B cell (primary cell): ENCODE data around the gene LENG9. TPM values are rescaled to one million over a fixed set of nuclear protein-coding genes. Genes with fewer than 3 reads are reported as not detected.

Source experiments
- ATAC-seq: fragments of 200-7000 bp; cut with Tn5 transposase; one replicate; pipeline ENCODE4 v1.10.0; 2021; ENCODE audit warnings: low read depth, mild to moderate bottlenecking, moderate number of reproducible peaks, moderate library complexity
- CTCF ChIA-PET: fragments of 350-600 bp; sonication (Branson Sonifier 250); formaldehyde crosslinking; loops from one replicate; lab custom pipeline; 2021; ENCODE audit warnings: antibody characterized with exemption, inconsistent platforms; lab: Charles Lee
- POLR2A ChIA-PET: fragments of 350-600 bp; sonication (Branson Sonifier 250); formaldehyde crosslinking; loops from one replicate; lab custom pipeline; 2021; ENCODE audit warnings: antibody characterized with exemption; lab: Charles Lee
- DNase-seq: peaks from one replicate; pipeline ENCODE4 v3.0.0; 2013
- H2AFZ ChIP-seq: 2 replicates; pipeline ENCODE4 v1.6.1; 2012; ENCODE audit warnings: mild to moderate bottlenecking, low read depth, low read length; ENCODE audit not compliant: insufficient read depth, poor library complexity, severe bottlenecking
- H3K27ac ChIP-seq, 2 donors: 1 replicate in 1 of 2; 2 replicates in 1 of 2; pipeline ENCODE4 v1.5.1; 2012 to 2013; ENCODE audit warnings: low read length in 2 of 2, mild to moderate bottlenecking in 2 of 2, moderate library complexity in 1 of 2
- H3K27me3 ChIP-seq, 4 experiments: fragments of 200-600 bp in 1 of 4; sonication (generic) in 1 of 4; replicated peaks in 1 of 4; 1 replicate in 2 of 4; 2 replicates in 2 of 4; pipeline versions ENCODE4 v1.6.1 to v1.7.0; 2013 to 2016; ENCODE audit warnings: low read length in 3 of 4, mild to moderate bottlenecking in 2 of 4, mixed read lengths in 1 of 4, moderate library complexity in 1 of 4; ENCODE audit not compliant: insufficient read depth in 4 of 4, control insufficient read depth in 3 of 4; ENCODE audit errors: control extremely low read depth in 1 of 4
- H3K36me3 ChIP-seq, 2 experiments: replicated peaks in 1 of 2; 1 replicate in 1 of 2; 2 replicates in 1 of 2; pipeline versions ENCODE4 v1.6.1 to v1.7.1; 2013; ENCODE audit warnings: low read length in 1 of 2; ENCODE audit not compliant: insufficient read depth in 2 of 2, control insufficient read depth in 1 of 2; ENCODE audit errors: control extremely low read depth in 1 of 2, extremely low read depth in 1 of 2
- H3K4me1 ChIP-seq, 2 donors: fragments of 200-600 bp in 1 of 2; sonication (generic) in 1 of 2; 1 replicate in 1 of 2; 2 replicates in 1 of 2; pipeline versions ENCODE4 v1.5.1 to v1.6.1; 2013 to 2017; ENCODE audit warnings: low read length in 2 of 2; ENCODE audit not compliant: control insufficient read depth in 2 of 2, insufficient read depth in 2 of 2
- H3K4me2 ChIP-seq: replicated peaks from 2 replicates; pipeline ENCODE3; 2012; ENCODE audit warnings: mild to moderate bottlenecking, low read depth, low read length; ENCODE audit not compliant: poor library complexity, severe bottlenecking
- H3K4me3 ChIP-seq, 5 experiments: fragments of 200-600 bp in 1 of 5; sonication (generic) in 1 of 5; 1 replicate in 3 of 5; 2 replicates in 2 of 5; pipeline versions ENCODE4 v1.5.1 to v1.7.0; 2011 to 2016; ENCODE audit warnings: low read length in 4 of 5, mild to moderate bottlenecking in 4 of 5, low read depth in 2 of 5, control low read depth in 1 of 5, moderate library complexity in 1 of 5; ENCODE audit not compliant: insufficient read depth in 1 of 5; ENCODE audit errors: control extremely low read depth in 1 of 5, extremely low read depth in 1 of 5
- H3K79me2 ChIP-seq: fragments of 200-600 bp; sonication (generic); one replicate; pipeline ENCODE4 v1.6.0; 2016; ENCODE audit warnings: low read length; ENCODE audit not compliant: control insufficient read depth, insufficient read depth
- H3K9ac ChIP-seq: fragments of 200-600 bp; sonication (generic); 2 replicates; pipeline ENCODE4 v1.6.1; 2017; ENCODE audit warnings: mild to moderate bottlenecking, low read length, moderate library complexity
- H3K9me3 ChIP-seq, 3 donors: one replicate each; pipeline versions ENCODE4 v1.6.1 to v1.7.1; 2013; ENCODE audit warnings: low read length in 2 of 3; ENCODE audit not compliant: control insufficient read depth in 2 of 3, insufficient read depth in 1 of 3; ENCODE audit errors: control extremely low read depth in 1 of 3
- H4K20me1 ChIP-seq: 2 replicates; pipeline ENCODE4 v1.6.0; 2012; ENCODE audit warnings: mild to moderate bottlenecking, low read length; ENCODE audit not compliant: insufficient read depth, control insufficient read depth, poor library complexity, severe bottlenecking
- H3K27ac Mint-ChIP-seq: one replicate; pipeline ENCODE4 v1.8.0; 2021; ENCODE audit warnings: mixed read lengths
- H3K27me3 Mint-ChIP-seq: one replicate; pipeline ENCODE4 v1.8.0; 2021; ENCODE audit warnings: mixed read lengths
- H3K4me1 Mint-ChIP-seq: one replicate; pipeline ENCODE4 v1.8.0; 2021; ENCODE audit warnings: mixed read lengths
- H3K4me3 Mint-ChIP-seq: one replicate; pipeline ENCODE4 v1.8.0; 2021; ENCODE audit warnings: mixed read lengths
- H3K9me3 Mint-ChIP-seq: one replicate; pipeline ENCODE4 v1.8.0; 2022; ENCODE audit warnings: mixed read lengths; ENCODE audit not compliant: insufficient read depth
- CTCF ChIP-seq: fragments of 200-600 bp; IDR thresholded peaks from one replicate; pipeline ENCODE4 v1.8.0; 2022; ENCODE audit warnings: antibody characterized with exemption, mild to moderate bottlenecking
- EZH2 ChIP-seq: IDR thresholded peaks from 2 replicates; pipeline ENCODE4 v1.6.1; 2012; ENCODE audit warnings: borderline replicate concordance, low read depth, mild to moderate bottlenecking, moderate library complexity, low read length; ENCODE audit not compliant: insufficient read depth, poor library complexity, severe bottlenecking
- WGBS: methylation state at CpG from one replicate; pipeline ENCODE4 v1.1.5; 2013; ENCODE audit warnings: missing lambda C conversion rate; ENCODE audit not compliant: insufficient coverage; 5-methylcytosine and 5-hydroxymethylcytosine counted together
- intact Hi-C: fragments of 100-400 bp; cut with micrococcal nuclease; formaldehyde crosslinking; loops from one replicate; pipeline ENCODE4 v1.10.0; 2022
- polyA plus RNA-seq: library from polyadenylated mRNA; depleted of rRNA; stranded (reverse); fragments of >200 nt; gene quantifications from 2 replicates; pipeline ENCODE4 v1.2.3, GENCODE V29; 2012
- total RNA-seq, 2 donors: library from RNA; stranded (reverse); fragments of 120-200 nt in 1 of 2; gene quantifications; 1 replicate in 1 of 2; 2 replicates in 1 of 2; pipeline versions ENCODE4 v1.2.3 to v1.2.4, GENCODE V29; 2013 to 2022

The LENG9 gene
- total and polyA plus RNA-seq, 2 donors (not counting 1 experiment from before 2014, with no cell fraction given): 4.6 to 6.6 TPM

DNA sequence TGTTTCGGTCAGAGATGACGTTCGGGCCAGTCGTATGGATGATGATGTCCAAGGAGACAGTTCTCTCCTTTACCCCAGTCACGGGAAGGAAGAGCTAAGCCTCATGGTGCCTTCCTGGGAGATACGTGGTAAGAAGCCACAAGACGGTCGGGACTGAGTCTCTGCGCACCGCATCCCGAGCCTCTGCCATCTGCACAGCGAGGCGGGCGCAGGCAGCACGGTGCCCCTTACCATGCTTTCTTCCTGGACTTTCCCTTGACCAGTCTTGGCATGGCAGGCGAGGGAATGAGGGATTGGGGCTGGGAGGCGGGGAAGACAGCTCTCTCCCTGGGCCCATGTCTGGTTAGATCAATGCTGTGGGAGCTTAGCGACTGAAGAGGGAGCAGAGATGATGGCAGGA lies 29.0 kb upstream of the LENG9 start:
- Mint-ChIP-seq H3K9me3 (no peaks in the 10 kb centered on the region), H3K27me3 (peaks cover 38% of the 10 kb centered on the region), H3K4me1 (peaks cover 6% of the 10 kb centered on the region), H3K27ac (peak overlapping the region; percentile 50), H3K4me3 (no peak overlapping the region)
- Histone ChIP-seq H2AFZ (no peak overlapping the region), H3K9ac (no peak overlapping the region), H3K4me3 (no peak overlapping the region), H3K79me2 (no peaks in the 10 kb centered on the region), H3K27me3 (peaks cover 0 to 16% (median 4%) of the 10 kb centered on the region in 4 experiments), H3K4me2 (no peak overlapping the region), H4K20me1 (no peaks in the 10 kb centered on the region), H3K27ac (no peak overlapping the region), H3K4me1 (peaks cover 0 to 8% of the 10 kb centered on the region in 2 donors), H3K36me3 (no peaks in the 10 kb centered on the region), H3K9me3 (no peaks in the 10 kb centered on the region)
- WGBS: 94% methylated on average over 18 of the region's 18 CpGs
- intact Hi-C loops: no loop called here
- TF ChIP-seq CTCF (no peak), EZH2 (no peak)
- DNase-seq: no peak
- ATAC-seq: no peak
- ChIA-PET POLR2A (no interaction called here), CTCF (no interaction called here)

DNA sequence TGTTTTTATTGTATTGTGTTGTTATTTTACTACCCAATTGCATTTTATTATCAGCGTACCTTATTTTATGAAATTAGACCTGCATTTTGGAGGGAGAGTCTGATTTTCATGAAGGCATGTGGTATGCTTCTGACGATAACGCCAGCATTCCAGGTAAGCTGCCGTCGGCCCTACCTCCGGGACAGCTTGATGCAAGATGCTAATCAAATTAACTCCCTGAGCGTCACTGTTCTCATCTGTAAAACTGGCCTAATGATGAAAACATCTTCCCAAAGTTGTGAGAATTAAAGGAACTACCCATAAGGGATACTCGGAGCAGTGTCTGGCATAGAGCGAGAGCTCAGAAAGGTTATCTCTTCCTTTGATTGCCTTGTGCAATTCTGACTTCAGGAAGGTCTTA lies 26.2 kb upstream of the LENG9 start:
- Histone ChIP-seq H3K36me3 (no peaks in the 10 kb centered on the region), H3K9ac (no peak overlapping the region), H3K9me3 (no peaks in the 10 kb centered on the region), H3K4me2 (no peak overlapping the region), H2AFZ (no peak overlapping the region), H3K4me3 (no peak overlapping the region), H3K4me1 (peaks cover 0 to 8% of the 10 kb centered on the region in 2 donors), H3K27me3 (peaks cover 0 to 16% (median 4%) of the 10 kb centered on the region in 4 experiments), H4K20me1 (no peaks in the 10 kb centered on the region), H3K27ac (no peak overlapping the region), H3K79me2 (no peaks in the 10 kb centered on the region)
- Mint-ChIP-seq H3K27ac (no peak overlapping the region), H3K4me1 (peaks cover 5% of the 10 kb centered on the region), H3K4me3 (no peak overlapping the region), H3K9me3 (no peaks in the 10 kb centered on the region), H3K27me3 (peaks cover 40% of the 10 kb centered on the region)
- TF ChIP-seq CTCF (no peak), EZH2 (no peak)
- no peak for DNase-seq
- POLR2A ChIA-PET: no interaction called here
- CTCF ChIA-PET: interaction anchor here (1.2 kb wide), 1 partner anchor 9 kb away, joined by 7 read pairs; no protein-coding TSS in a partner anchor
- intact Hi-C loops: loop anchor here (10.0 kb wide), 1 partner anchor 425 kb away; no protein-coding TSS in a partner anchor
- 74% methylated on average over 8 of the region's 9 CpGs for WGBS
- no peak for ATAC-seq
